Neutrophil (primary cell): ENCODE results near the gene PLA2G1B.
"Not testable (repeated sequence)": the region's sequence is repeated elsewhere in the genome, so short reads cannot be mapped to it uniquely, and the experiment has no call there.

Experiments used
- H3K27ac ChIP-seq: fragments of 200-600 bp; sonication (generic); 2 replicates; pipeline ENCODE4 v1.5.1; 2016; ENCODE audit warnings: mild to moderate bottlenecking, moderate library complexity
- H3K27me3 ChIP-seq: fragments of 200-600 bp; sonication (generic); 2 replicates; pipeline ENCODE4 v1.6.0; 2016; ENCODE audit warnings: mild to moderate bottlenecking
- H3K36me3 ChIP-seq: fragments of 200-600 bp; sonication (generic); 2 replicates; pipeline ENCODE4 v1.5.1; 2017
- H3K4me1 ChIP-seq, 2 experiments: fragments of 200-600 bp in 1 of 2; sonication (generic) in 1 of 2; 1 replicate in 1 of 2; 2 replicates in 1 of 2; pipeline versions ENCODE4 v1.5.1 to v1.6.1; 2013 to 2016; ENCODE audit warnings: low read depth in 1 of 2, low read length in 1 of 2, mild to moderate bottlenecking in 1 of 2, moderate library complexity in 1 of 2; ENCODE audit not compliant: control insufficient read depth in 1 of 2, insufficient read depth in 1 of 2
- H3K4me3 ChIP-seq, 2 experiments: fragments of 200-600 bp in 1 of 2; sonication (generic) in 1 of 2; 1 replicate in 1 of 2; 2 replicates in 1 of 2; pipeline ENCODE4 v1.5.1; 2013 to 2016; ENCODE audit warnings: low read depth in 1 of 2, low read length in 1 of 2, mild to moderate bottlenecking in 1 of 2, moderate library complexity in 1 of 2
- H3K9me3 ChIP-seq: fragments of 200-600 bp; sonication (generic); 2 replicates; pipeline ENCODE4 v1.5.1; 2016
- CTCF ChIP-seq: fragments of 200-600 bp; sonication (generic); IDR thresholded peaks from 2 replicates; pipeline ENCODE4 v1.5.1; 2016; ENCODE audit warnings: antibody characterized with exemption

The PLA2G1B gene

GRCh38 chr12:120343039-120343537 is 15.5 kb upstream of the PLA2G1B start:
- no peak overlapping the region for H3K27ac ChIP-seq
- no peaks in the 10 kb centered on the region for H3K4me1 ChIP-seq
- no peaks in the 10 kb centered on the region for H3K9me3 ChIP-seq
- H3K36me3 ChIP-seq = no peaks in the 10 kb centered on the region
- no peaks in the 10 kb centered on the region for H3K27me3 ChIP-seq
- TF ChIP-seq CTCF = no peak
- no peak overlapping the region for H3K4me3 ChIP-seq

- H3K4me1 ChIP-seq = no peaks in the 10 kb centered on the region
- no peaks in the 10 kb centered on the region for H3K27me3 ChIP-seq
- H3K9me3 ChIP-seq = no peaks in the 10 kb centered on the region
- H3K36me3 ChIP-seq = no peaks in the 10 kb centered on the region
- H3K4me3 ChIP-seq = no peak overlapping the region
- no peak for TF ChIP-seq CTCF
- H3K27ac ChIP-seq = no peak overlapping the region
Measured at GRCh38 chr12:120342175-120343038, 14.8 kb upstream of the PLA2G1B start.

- Histone ChIP-seq H3K36me3 (no peaks in the 10 kb centered on the region), H3K27me3 (no peaks in the 10 kb centered on the region), H3K9me3 (no peaks in the 10 kb centered on the region), H3K27ac (no peak overlapping the region), H3K4me1 (no peaks in the 10 kb centered on the region), H3K4me3 (no peak overlapping the region)
- no peak for TF ChIP-seq CTCF
Measured at GRCh38 chr12:120339256-120339655, 11.7 kb upstream of the PLA2G1B start.

- Histone ChIP-seq H3K27me3 (no peaks in the 10 kb centered on the region), H3K4me3 (no peak overlapping the region), H3K27ac (no peak overlapping the region), H3K36me3 (no peaks in the 10 kb centered on the region), H3K9me3 (no peaks in the 10 kb centered on the region), H3K4me1 (no peaks in the 10 kb centered on the region)
- no peak for TF ChIP-seq CTCF
Measured at GRCh38 chr12:120337730-120338129, 10.2 kb upstream of the PLA2G1B start.

- H3K27me3 ChIP-seq, H3K36me3 ChIP-seq, H3K9me3 ChIP-seq, H3K4me3 ChIP-seq, H3K27ac ChIP-seq, H3K4me1 ChIP-seq: not testable (repeated sequence)
Measured at GRCh38 chr12:120336392-120336791, 8.8 kb upstream of the PLA2G1B start.

- H3K9me3 ChIP-seq, H3K4me1 ChIP-seq, H3K4me3 ChIP-seq, H3K36me3 ChIP-seq, H3K27me3 ChIP-seq, H3K27ac ChIP-seq: not testable (repeated sequence)
Measured at GRCh38 chr12:120335447-120335846, 7.9 kb upstream of the PLA2G1B start.
